Left ventricle myocardium superior (tissue), 1 donor: ENCODE measurements around the gene ATP5F1E. TPM values are rescaled to one million over a fixed set of nuclear protein-coding genes. Genes with fewer than 3 reads are reported as not detected.
"Not testable (repeated sequence)": the region's sequence is repeated elsewhere in the genome, so short reads cannot be mapped to it uniquely, and the experiment has no call there.

ENCODE experiments used
- ATAC-seq: fragments of 200-7000 bp; cut with Tn5 transposase; one replicate; pipeline ENCODE4 v1.9.1; 2020; ENCODE audit warnings: mild to moderate bottlenecking, moderate library complexity
- DNase-seq: peaks from one replicate; pipeline ENCODE4 v3.0.0-alpha.2; 2020
- intact Hi-C: fragments of 100-400 bp; cut with micrococcal nuclease; formaldehyde crosslinking; loops from one replicate; pipeline ENCODE4 v1.11.0; 2022
- total RNA-seq: library from RNA; stranded (reverse); fragmentation: NEBNext Ultra II Directional; extraction: Animal tissue kit (Norgen Biotek cat#: 25700); gene quantifications from one replicate; pipeline ENCODE4 v1.2.1, GENCODE V29; 2021
- donor health status: DM: no; HTN: yes; CAD: no; lungs with severe emphysema.

Gene ATP5F1E
- total RNA-seq, 1 donor from 2014 or later, result 128 TPM

GRCh38 chr20:59025511-59025910 lies 6.6 kb downstream of the ATP5F1E start:
- DNase-seq (no peak), ATAC-seq (no peak)
- intact Hi-C loops, result no loop called here

GRCh38 chr20:59025086-59025485 lies 7.0 kb downstream of the ATP5F1E start:
- no peak for DNase-seq
- intact Hi-C loops, result no loop called here
- peak; percentile 35 for ATAC-seq

GRCh38 chr20:59024111-59024530 lies 8.0 kb downstream of the ATP5F1E start:
- intact Hi-C loops, result no loop called here
- DNase-seq (no peak), ATAC-seq (no peak)

DNA sequence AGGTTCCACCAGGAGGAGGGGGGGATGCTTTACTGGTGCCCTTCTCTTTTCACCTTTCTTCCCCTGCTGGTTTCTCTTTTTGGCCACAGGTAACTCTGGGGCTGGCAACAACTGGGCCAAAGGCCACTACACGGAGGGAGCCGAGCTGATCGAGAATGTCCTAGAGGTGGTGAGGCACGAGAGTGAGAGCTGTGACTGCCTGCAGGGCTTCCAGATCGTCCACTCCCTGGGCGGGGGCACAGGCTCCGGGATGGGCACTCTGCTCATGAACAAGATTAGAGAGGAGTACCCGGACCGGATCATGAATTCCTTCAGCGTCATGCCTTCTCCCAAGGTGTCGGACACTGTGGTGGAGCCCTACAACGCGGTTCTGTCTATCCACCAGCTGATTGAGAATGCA lies 8.5 kb downstream of the ATP5F1E start:
- no peak for ATAC-seq
- no peak for DNase-seq
- intact Hi-C loops, result no loop called here

DNA sequence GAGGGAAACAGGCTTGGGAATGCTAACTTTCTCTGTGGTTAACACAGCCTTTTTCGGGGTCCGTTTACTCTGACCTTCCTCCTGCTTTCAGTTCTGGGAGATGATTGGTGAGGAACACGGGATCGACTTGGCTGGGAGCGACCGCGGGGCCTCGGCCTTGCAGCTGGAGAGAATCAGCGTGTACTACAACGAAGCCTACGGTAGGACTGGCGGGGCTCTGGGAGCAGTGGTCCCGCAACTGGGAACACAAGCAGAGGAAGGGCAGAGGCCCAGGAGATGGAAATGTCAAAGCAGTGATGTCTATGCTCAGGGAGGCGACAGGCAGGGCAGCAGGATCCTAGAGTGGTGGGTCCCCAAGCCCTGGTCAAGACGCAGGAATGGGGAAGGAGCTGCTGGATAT lies 9.4 kb downstream of the ATP5F1E start:
- no peak for DNase-seq
- no peak for ATAC-seq
- intact Hi-C loops, result no loop called here

GRCh38 chr20:59020938-59021551 lies 11.1 kb downstream of the ATP5F1E start:
- intact Hi-C loops, result no loop called here
- ATAC-seq (no peak), DNase-seq (no peak)

GRCh38 chr20:59019217-59019616 lies 12.9 kb downstream of the ATP5F1E start, which contains the start of gene TUBB1:
TUBB1 (plus strand) TSS chr20:59019429; CDS start chr20:59019523, 94 bp downstream.
- intact Hi-C loops, result no loop called here
- ATAC-seq (no peak), DNase-seq (no peak)

GRCh38 chr20:59018817-59019216 lies 13.3 kb downstream of the ATP5F1E start:
- DNase-seq (no peak), ATAC-seq (no peak)
- intact Hi-C loops, result no loop called here

DNA sequence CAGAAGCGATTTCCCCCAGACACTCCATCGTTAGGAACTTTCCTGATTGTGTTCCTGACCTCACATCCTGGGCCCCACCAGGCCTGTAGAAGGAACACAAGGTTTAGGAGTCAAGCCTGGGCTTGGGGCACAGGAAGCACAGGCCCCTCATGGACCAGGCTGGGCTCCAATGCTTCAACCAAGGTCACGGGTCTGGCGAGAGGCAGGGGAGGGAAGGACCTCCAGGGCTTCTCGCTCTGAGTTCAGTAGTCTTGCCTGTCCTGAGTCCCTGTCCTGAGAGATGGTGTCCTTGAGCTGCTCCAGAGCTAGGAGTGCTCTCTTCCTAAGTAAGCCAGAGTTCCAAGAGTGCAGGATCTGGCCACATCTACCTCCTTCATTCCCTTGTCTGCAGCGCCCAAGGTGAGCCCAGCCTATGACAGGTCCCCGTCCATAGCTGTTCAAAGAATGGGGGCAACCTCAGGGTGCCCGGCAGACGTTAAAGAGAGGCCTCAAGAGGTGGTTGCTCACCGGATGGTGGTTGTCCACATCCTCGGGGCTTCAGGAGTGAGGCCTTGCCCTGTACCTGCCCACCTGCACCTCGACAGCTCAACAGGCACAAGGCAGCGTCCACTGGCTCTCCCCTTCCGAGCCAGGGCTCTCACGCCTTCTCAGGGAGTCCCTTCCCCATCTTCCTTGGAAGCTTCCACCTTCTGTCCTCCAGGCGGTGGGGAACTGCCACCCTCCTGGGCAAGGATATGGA lies 14.5 kb downstream of the ATP5F1E start:
- peak; percentile 21 for ATAC-seq

DNA sequence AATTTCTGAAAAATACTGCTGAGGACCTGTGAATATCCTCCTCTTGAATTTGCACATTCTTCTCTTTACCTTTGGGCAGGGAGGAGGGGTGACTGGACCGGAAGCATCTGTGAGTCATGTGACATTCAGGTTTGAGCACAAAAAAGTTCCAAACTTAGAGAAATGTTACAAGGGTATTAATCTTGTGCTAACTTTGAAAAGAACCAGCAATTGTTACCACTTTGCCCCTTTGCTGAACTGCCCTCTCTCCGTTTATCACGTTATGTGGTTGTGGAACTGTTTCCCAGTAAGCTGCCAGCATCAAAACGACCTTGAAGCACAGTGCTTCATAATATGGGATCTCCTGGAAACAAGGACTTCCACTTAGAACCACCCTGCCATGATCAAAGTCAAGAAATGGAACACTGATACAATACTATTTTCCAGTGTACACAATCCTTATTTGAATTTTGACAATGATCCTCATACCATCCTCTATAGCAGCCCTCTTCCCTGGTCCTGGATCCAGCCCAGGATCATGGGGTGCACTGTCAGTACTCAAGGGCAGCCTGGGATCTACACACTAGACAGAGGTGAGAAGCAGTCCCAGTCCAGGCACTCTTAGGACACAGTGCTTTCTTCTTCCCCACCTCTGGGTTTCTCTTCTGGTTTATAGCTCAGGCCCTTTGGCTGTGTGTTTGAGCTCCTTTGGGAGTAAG lies 15.2 kb downstream of the ATP5F1E start:
- no peak for DNase-seq
- peak; percentile 72 for ATAC-seq
- intact Hi-C loops, result no loop called here

More for the DNA sequence above, 14.5 kb downstream of the ATP5F1E start:
- intact Hi-C loops, result no loop called here
- DNase-seq, result no peak

DNA sequence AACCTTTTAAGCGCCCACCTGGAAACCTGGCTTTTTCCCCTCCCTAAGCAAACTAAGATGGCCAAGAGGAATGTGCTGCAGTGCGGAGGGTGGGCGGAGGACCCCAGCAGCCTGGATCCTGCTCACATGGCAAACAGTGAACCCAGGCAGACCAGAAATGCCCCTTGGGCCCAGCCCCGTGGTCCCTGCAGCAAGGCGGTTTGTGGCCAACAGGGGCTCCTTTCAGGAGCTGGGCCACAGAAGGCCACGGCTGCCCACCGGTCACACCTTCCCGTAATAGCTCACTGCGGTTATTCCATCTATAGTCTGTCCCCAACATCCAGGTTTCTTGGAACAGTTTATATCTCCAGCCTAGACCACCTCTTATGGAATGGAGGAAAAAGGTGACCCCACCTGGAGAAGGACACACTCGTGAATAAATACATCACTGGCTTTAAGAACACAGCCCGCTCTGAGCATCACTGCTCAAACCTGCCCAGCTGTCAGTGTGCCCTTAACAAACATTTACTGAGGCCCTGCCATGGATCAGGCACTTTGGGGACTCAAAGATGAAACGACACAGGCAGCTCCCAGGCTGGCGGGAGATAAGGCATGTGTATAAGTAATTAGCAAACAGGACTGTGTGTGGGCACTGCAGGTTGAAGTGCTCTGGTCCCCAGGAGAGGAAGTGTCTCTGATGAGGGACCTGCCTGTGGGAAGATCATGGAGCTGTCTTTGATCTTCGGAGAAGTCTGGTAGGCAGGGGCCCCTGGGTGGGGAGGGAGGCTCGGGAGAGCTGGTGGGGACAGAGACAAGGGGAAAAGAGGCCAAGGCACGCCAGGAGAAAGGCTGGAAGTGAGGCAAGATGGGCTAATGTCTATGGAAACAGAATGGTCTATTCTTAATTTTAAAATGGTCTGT lies 16.1 kb downstream of the ATP5F1E start:
- intact Hi-C loops, result no loop called here
- DNase-seq (no peak), ATAC-seq (no peak)

GRCh38 chr20:59015411-59015810 lies 16.7 kb downstream of the ATP5F1E start:
- intact Hi-C loops, result no loop called here
- no peak for DNase-seq
- ATAC-seq, result no peak

- intact Hi-C loops, result no loop called here
- peak; percentile 28 for DNase-seq
- peak; percentile 44 for ATAC-seq
These were observed 17.3 kb downstream of the ATP5F1E start for GRCh38 chr20:59014680-59015389.

- intact Hi-C loops, result no loop called here
- ATAC-seq (no peak), DNase-seq (no peak)
These were observed 18.1 kb downstream of the ATP5F1E start for GRCh38 chr20:59013959-59014608.

GRCh38 chr20:59013031-59013951 lies 18.8 kb downstream of the ATP5F1E start:
- DNase-seq, result no peak
- intact Hi-C loops, result no loop called here
- ATAC-seq, result no peak

- ATAC-seq, intact Hi-C loops, DNase-seq: not testable (repeated sequence)
These were observed 20.3 kb downstream of the ATP5F1E start for GRCh38 chr20:59011874-59012157.
